ENCODE results near the gene HEBP2.
"Not testable (repeated sequence)": the region's sequence is repeated elsewhere in the genome, so short reads cannot be mapped to it uniquely, and the experiment has no call there.

HEBP2 gene

DNA sequence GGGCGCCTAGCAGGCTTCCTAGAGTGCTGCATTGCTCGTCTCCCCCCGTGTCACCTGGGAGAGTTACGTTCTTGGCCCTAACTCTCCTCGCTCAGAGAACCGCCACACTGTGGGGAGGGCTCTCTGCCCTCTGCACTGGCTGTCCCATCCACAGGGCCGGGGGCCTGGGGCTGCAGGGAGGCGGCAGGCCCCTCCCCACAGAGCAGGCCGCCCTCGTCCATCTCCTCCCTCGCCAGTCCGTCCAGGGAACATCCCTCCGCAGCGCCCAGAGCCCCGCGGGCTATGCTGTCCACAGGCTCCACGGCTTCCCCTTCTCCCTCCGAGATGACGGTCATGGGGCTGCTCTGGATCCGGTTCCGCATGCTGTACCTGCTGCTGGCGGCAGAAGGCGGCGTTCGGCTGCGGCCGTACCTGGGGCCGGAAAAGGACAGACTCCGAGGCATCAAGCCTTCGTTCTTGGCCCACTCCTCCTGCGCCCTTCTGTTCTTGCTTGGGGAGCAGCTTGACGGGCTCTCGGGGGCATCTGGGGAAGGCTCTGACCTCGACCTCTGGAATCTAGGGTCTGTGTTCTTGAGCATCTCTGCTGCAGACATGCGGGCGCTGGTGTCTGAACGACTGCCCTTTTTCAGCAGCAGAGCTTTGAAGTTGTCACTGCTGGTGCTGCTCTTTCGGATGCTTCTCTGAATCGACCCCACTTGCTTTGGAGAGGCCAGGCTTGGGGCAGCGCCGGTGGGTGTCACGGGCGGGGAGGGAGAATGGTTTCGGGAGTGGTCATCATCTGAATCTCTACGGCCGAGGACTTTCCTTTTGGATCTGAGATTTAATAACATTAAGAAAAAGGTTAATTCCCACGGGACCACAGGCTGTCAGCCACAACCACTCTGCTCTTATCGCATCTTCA, 20.2 kb downstream of the HEBP2 start:
- DNase-seq, result no peak

- DNase-seq, result not testable (repeated sequence)
Observed at GRCh38 chr6:138425256-138425655, 21.2 kb downstream of the HEBP2 start.

DNA sequence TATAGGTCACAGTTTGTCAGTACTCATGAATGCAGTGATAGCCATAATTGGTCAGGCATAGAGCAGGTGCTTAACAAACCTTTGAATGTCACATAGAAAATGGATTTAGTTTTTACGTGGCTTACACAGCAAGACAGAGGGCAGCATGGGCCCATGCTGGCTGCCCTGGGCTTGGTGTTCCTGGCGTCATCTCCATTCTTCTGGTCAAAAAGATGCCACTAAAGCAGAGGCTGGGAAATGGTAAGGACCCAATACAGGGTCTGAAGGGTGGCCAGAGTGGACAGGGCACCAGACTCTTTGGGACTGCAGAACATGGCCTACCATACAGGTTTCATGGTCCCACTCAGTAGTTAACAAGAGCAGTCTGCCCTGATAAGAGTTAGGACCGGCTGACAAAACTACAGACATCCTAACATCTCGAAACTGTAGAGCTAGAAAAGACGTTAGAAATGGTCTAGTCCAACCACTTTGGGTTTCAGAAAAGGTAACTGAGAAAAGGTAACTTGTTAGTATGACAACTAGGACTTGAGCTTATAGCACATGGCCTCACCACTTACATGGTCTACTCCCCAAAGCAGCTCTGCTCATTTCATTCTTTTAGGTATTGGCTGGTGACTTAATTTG, 22.6 kb downstream of the HEBP2 start:
- no peak for DNase-seq

- no peak for DNase-seq
Observed at GRCh38 chr6:138427701-138428100, 23.7 kb downstream of the HEBP2 start.

DNA sequence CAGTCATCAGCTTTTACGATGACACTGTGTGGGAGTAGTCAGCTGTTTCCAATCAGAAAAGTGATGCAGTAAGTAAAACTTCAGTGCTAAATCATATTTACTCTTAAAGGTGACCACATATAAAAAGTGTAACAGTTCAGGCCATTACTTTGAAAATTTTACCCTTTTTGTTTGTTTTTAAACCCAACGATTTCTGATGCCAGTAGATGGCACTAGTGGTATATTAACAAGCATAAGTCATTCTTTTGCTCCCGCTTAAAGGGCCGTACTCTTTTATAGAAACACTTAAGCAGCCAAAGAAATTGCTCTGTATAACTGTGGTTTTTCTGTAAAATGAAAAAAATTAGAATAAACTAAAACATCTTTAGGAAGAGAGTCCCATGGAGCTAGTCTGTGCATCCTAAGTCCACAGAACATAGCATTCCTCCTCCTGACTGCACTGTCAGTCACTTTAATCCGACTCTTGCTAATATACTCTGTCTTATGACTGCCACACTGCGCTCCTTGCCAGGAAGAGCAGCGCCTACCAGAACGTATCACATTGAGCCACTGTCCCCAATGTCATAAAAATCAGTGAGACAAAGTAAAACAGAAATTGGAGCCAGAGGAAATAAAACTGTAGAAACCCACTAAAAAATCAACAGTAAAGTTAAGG, 25.0 kb downstream of the HEBP2 start:
- DNase-seq, result no peak

GRCh38 chr6:138429761-138430160, 25.7 kb downstream of the HEBP2 start:
- DNase-seq, result no peak

GRCh38 chr6:138430361-138431145, 26.5 kb downstream of the HEBP2 start:
- DNase-seq, result no peak

GRCh38 chr6:138431256-138432062, 27.4 kb downstream of the HEBP2 start:
- DNase-seq, result no peak

GRCh38 chr6:138432063-138432356, 28.0 kb downstream of the HEBP2 start:
- no peak for DNase-seq

DNA sequence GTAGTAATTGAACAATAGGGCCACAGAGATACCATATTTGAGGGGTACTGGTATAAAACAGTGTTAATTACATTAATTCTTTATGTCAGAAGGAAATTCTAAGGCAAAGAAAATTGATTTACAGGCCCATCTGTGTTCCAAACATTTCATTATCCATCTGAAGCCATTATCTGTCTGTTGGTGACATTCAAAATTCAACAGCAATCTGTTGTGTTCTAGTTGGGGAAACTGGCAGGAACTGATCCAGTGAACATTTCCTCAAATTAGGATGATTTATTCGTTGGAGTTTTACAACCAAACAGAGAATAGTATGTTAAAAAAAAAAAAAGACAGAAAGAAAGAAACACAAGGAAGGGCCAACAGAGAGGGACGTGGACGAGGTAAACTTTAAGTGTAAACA, 30.1 kb downstream of the HEBP2 start:
- no peak for DNase-seq

- no peak for DNase-seq
Observed at GRCh38 chr6:138434925-138435324, 30.9 kb downstream of the HEBP2 start.

GRCh38 chr6:138439546-138439945, 35.5 kb downstream of the HEBP2 start:
- no peak for DNase-seq

DNA sequence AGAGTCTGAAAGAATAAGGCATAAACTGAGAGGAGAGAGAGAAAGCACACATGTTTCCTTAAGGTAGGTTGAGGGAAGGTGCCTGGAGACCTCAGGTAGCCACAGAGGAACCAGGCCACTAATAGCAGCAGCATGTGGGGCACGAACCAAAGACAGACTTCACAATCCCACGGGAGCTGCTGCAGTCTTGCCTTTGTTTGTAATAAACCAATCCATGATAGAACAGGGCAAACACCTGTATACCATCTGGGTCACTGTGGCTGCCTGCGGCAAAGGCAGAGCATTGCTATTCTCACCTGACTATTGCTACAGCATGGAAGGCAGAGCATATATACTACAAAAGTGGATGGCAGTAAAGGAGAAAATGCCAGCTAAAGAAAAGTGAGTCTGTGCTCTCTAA, 36.3 kb downstream of the HEBP2 start:
- DNase-seq, result no peak

DNA sequence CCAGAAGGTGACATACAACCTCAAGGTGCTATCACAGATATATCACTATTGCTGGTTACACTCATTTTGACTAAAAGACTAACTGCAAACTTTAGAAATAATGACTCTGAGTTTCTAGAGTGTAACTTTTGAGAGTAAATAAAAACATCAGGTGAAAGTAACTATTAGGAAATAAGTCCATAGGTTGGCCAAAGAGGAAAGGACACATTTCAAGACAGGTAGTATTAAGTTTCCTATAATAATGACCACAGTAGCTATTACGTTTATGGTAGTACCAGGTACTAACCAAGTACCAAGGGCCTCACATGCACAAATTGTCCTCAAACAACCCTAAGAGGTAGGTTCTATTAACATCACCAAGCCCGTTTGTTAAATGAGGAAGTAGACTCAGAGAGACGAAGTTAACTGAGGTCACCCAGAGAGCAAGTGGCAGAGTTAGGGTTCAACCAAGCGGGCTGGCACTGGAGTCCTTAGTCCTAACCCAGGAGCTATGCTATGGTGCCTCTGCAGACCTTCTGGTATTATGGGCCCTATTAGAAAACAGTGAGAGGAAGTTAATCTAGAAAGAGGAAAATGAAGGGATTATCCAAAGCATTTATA, 36.8 kb downstream of the HEBP2 start:
- no peak for DNase-seq

DNA sequence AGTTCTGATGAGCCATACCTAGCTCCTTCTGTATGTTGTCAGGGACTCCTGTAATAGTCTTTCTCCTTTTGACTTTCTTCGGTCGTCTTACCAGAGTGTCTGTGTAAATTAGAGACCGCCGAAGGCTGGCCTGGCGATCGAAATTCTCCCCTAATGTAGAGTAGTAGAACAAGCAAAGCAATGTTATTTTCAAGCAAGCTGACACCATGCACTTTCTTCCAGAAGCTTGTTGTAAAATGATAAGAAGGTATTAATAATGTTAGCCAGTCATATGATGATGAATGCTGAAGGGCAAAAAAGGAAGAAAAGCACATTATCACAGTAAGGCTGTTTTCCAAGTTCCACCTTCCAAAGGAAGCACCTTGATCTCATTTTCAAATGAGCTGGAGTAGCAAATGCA, 37.9 kb downstream of the HEBP2 start:
- DNase-seq, result no peak

GRCh38 chr6:138442663-138443062, 38.6 kb downstream of the HEBP2 start:
- no peak for DNase-seq

DNA sequence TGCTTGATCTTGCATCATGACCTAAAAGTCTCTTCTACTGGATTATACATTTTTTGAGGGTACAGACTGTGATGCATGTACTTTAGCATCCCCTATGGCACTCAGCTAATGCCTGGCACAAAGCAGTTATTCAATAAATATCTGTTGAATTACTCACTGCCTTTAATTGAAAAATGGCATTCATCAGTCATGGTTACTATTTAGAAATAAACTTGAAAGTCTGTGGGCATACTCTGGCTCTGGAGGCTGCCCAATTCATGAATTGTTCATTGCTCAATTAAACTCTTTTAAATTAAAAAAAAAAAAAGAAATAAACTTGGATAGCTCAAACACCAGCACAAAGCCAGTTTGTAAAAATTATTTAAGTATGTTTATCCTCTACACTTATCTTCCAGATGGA, 40.0 kb downstream of the HEBP2 start:
- DNase-seq, result no peak

GRCh38 chr6:138446821-138447220, 42.8 kb downstream of the HEBP2 start:
- no peak for DNase-seq

- DNase-seq, result no peak
Observed at GRCh38 chr6:138450445-138450844, 46.4 kb downstream of the HEBP2 start.

DNA sequence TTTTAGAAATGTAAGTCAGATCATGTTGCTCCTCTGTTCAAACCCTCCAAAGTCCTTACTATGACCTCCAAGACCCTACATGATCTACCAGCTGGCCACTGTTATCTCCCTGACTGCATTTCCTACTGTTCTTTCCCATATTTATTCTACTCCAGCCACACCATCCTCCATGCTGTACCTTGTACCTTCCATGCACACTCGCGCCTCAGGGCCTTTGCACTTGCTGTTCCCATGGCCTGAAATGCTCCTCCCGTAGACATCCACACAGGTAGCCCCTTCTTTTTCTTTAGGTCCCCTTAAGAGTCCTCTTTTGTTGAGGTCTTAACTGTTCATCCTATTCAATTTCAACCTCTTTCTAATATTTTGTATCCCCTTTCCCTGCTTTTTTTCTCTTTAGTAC, 47.0 kb downstream of the HEBP2 start:
- DNase-seq, result no peak

- no peak for DNase-seq
Observed at GRCh38 chr6:138454981-138455706, 51.1 kb downstream of the HEBP2 start.
